ENCODE results near the gene ICAM1. TPM values are rescaled to one million over a fixed set of nuclear protein-coding genes. Genes with fewer than 3 reads are reported as not detected.

Gene ICAM1
- total and polyA plus RNA-seq, 2 of the 13 experiments (the other 11 are each of a cell fraction or from before 2014, with no cell fraction given): 37.9 to 98.4 TPM

GRCh38 chr19:10309423-10309822, 38.5 kb downstream of the ICAM1 start, which contains the start of gene ZGLP1:
TSS of gene ZGLP1 (minus strand) at chr19:10309815.
- BruUV-seq (replicated peaks): no TSS peak
- ATAC-seq (no peak), FAIRE-seq (no peak), DNase-seq (ENCODE audit: low spot score) (no peak)
- Histone ChIP-seq H3K79me2 (ENCODE audit: insufficient read depth, low read length) (peaks cover under 1% of the 10 kb centered on the region), H4K20me1 (ENCODE audit: insufficient read depth, low read length) (no peaks in the 10 kb centered on the region), H3K27ac (ENCODE audit: extremely low read length, insufficient read depth, low read length) (no peak within 1 kb of the TSS), H3K36me3 (replicated peaks in 1 of 2; ENCODE audit: control insufficient read depth in 1 of 2, insufficient read depth in 2 of 2, low read length in 2 of 2) (peaks cover 0 to 5% of the 10 kb centered on the region in 2 experiments; a peak in 1 of 5 replicates), H3K4me3 (replicated peaks in 1 of 3; ENCODE audit: insufficient read depth in 1 of 3, low read depth in 2 of 3, low read length in 3 of 3) (no peak within 1 kb of the TSS), H2AFZ (ENCODE audit: low read length) (no peak within 1 kb of the TSS), H3K4me2 (ENCODE audit: low read depth, low read length) (no peak within 1 kb of the TSS), H3K9me3 (ENCODE audit: low read length) (no peaks in the 10 kb centered on the region), H3K4me1 (ENCODE audit: insufficient read depth, low read length) (peaks cover 3% of the 10 kb centered on the region), H3K27me3 (ENCODE audit: control insufficient read depth in 1 of 2, insufficient read depth in 2 of 2, low read length in 2 of 2) (no peaks in the 10 kb centered on the region; a peak in 1 of 5 replicates), H3K9ac (ENCODE audit: insufficient read depth, low read depth, low read length) (no peak within 1 kb of the TSS)
- TF ChIP-seq MED1 (CRISPR knock-in tag; IDR thresholded peaks at IDR 0.05) (no peak), AGO2 (optimal IDR thresholded peaks at IDR 0.05; ENCODE audit: low read depth, low read length) (peak; percentile 73)
- ChIA-PET POLR2A (interaction anchor here (0.8 to 1.4 kb wide), 2 partner anchors 10 to 25 kb away, joined by 3 to 4 read pairs; no protein-coding TSS in a partner anchor), CTCF (ENCODE audit: low intra/inter-chr PET ratio, low total read pairs) (no interaction called here)
- in situ Hi-C loops (cut with HindIII; ENCODE audit: extremely low pct_ligation_motif_present, low pct_unique_long_range_greater_than_20kb): no loop called here
- intact Hi-C loops (cut with micrococcal nuclease; ENCODE audit: unreplicated experiment): no loop called here
- WGBS (ENCODE audit: low lambda C conversion rate): 92% methylated on average over 16 of the region's 24 CpGs

- peak; percentile 42 for FAIRE-seq
- peak within 1 kb of the TSS; percentile 61 for H3K27ac ChIP-seq (ENCODE audit: extremely low read length, insufficient read depth, low read length)
- no peak for TF ChIP-seq HOXA5 (CRISPR knock-in tag; IDR thresholded peaks at IDR 0.05)
- no peak for TF ChIP-seq SMAD1 (CRISPR knock-in tag; IDR thresholded peaks at IDR 0.05; ENCODE audit: borderline replicate concordance, low read depth)
- TF ChIP-seq NR0B2 (CRISPR knock-in tag; IDR thresholded peaks at IDR 0.05): peak; percentile 93; the same call in 1 of the 2 replicates
- TF ChIP-seq ZNF883 (CRISPR knock-in tag; IDR thresholded peaks at IDR 0.05; ENCODE audit: not compliant biosample characterization): peak; percentile 62
- 0 out of 2 replicates have a peak, but pooled peaks have one; percentile 43 for TF ChIP-seq RXRB (CRISPR knock-in tag; IDR thresholded peaks at IDR 0.05; ENCODE audit: borderline replicate concordance)
- TF ChIP-seq ZNF597 (CRISPR knock-in tag; IDR thresholded peaks at IDR 0.05): no peak
- TF ChIP-seq STAT6 (CRISPR knock-in tag; IDR thresholded peaks at IDR 0.05; ENCODE audit: borderline replicate concordance): no peak; the same call in 1 of the 2 replicates
- no peak for TF ChIP-seq ZBTB21 (CRISPR knock-in tag; IDR thresholded peaks at IDR 0.05)
- peak; percentile 73; the same call in 1 of the 2 replicates for TF ChIP-seq ZNF782 (CRISPR knock-in tag; IDR thresholded peaks at IDR 0.05; ENCODE audit: borderline replicate concordance)
These were observed 44.7 kb downstream of the ICAM1 start, which contains the start of gene FDX2 for GRCh38 chr19:10315335-10316214. TSS of gene FDX2 (minus strand) at chr19:10316015. CDS start at chr19:10315996, 19 bp downstream.

More at GRCh38 chr19:10315335-10316214, 44.7 kb downstream of the ICAM1 start, which contains the start of gene FDX2:
- ChIA-PET POLR2A (interaction anchor here (1.0 to 5.1 kb wide), 7 partner anchors 18 to 65 kb away, joined by 3 to 24 read pairs (median 3); partner anchors contain the start of genes ICAM1, ICAM4, ICAM5 and RAVER1), CTCF (ENCODE audit: low intra/inter-chr PET ratio, low total read pairs) (no interaction called here)
- in situ Hi-C loops (cut with HindIII; ENCODE audit: extremely low pct_ligation_motif_present, low pct_unique_long_range_greater_than_20kb): no loop called here
- Histone ChIP-seq H3K79me2 (ENCODE audit: insufficient read depth, low read length) (peaks cover 5% of the 10 kb centered on the region), H3K9ac (ENCODE audit: insufficient read depth, low read depth, low read length) (peak within 1 kb of the TSS; percentile 82), H2AFZ (ENCODE audit: low read length) (peak within 1 kb of the TSS; percentile 88), H4K20me1 (ENCODE audit: insufficient read depth, low read length) (no peaks in the 10 kb centered on the region; the same call in 1 of the 2 replicates), H3K4me1 (ENCODE audit: insufficient read depth, low read length) (peaks cover 17% of the 10 kb centered on the region), H3K4me3 (replicated peaks in 1 of 3; ENCODE audit: insufficient read depth in 1 of 3, low read depth in 2 of 3, low read length in 3 of 3) (peak within 1 kb of the TSS; percentile 62 to 91 (median 76)), H3K4me2 (ENCODE audit: low read depth, low read length) (peak within 1 kb of the TSS; percentile 88), H3K36me3 (replicated peaks in 1 of 2; ENCODE audit: control insufficient read depth in 1 of 2, insufficient read depth in 2 of 2, low read length in 2 of 2) (peaks cover 11 to 29% of the 10 kb centered on the region in 2 experiments), H3K9me3 (ENCODE audit: low read length) (no peaks in the 10 kb centered on the region), H3K27me3 (ENCODE audit: control insufficient read depth in 1 of 2, insufficient read depth in 2 of 2, low read length in 2 of 2) (no peaks in the 10 kb centered on the region; a peak in 2 of 5 replicates)
- DNase-seq (ENCODE audit: low spot score): peak; percentile 83
- TSS peak; percentile 48 for BruUV-seq (replicated peaks)
- WGBS (ENCODE audit: low lambda C conversion rate): 2% methylated on average over 33 of the region's 55 CpGs
- peak; percentile 85 for ATAC-seq
- intact Hi-C loops (cut with micrococcal nuclease; ENCODE audit: unreplicated experiment): no loop called here

Data from HepG2 (cell line).